GM18861 (cell line): ENCODE results near the gene OTOG.

Experiments used
- ATAC-seq: cut with Tn5 transposase; IDR thresholded peaks from one replicate; pipeline ENCODE4 v1.9.1; 2021; ENCODE audit not compliant: unreplicated experiment

OTOG gene

GRCh38 chr11:17646451-17647145, 99.5 kb downstream of the OTOG start:
- ATAC-seq, result no peak

GRCh38 chr11:17648528-17648927, 101.5 kb downstream of the OTOG start:
- no peak for ATAC-seq

- ATAC-seq, result no peak
Observed at GRCh38 chr11:17649261-17649660, 102.2 kb downstream of the OTOG start.

GRCh38 chr11:17649696-17650095, 102.6 kb downstream of the OTOG start:
- no peak for ATAC-seq

DNA sequence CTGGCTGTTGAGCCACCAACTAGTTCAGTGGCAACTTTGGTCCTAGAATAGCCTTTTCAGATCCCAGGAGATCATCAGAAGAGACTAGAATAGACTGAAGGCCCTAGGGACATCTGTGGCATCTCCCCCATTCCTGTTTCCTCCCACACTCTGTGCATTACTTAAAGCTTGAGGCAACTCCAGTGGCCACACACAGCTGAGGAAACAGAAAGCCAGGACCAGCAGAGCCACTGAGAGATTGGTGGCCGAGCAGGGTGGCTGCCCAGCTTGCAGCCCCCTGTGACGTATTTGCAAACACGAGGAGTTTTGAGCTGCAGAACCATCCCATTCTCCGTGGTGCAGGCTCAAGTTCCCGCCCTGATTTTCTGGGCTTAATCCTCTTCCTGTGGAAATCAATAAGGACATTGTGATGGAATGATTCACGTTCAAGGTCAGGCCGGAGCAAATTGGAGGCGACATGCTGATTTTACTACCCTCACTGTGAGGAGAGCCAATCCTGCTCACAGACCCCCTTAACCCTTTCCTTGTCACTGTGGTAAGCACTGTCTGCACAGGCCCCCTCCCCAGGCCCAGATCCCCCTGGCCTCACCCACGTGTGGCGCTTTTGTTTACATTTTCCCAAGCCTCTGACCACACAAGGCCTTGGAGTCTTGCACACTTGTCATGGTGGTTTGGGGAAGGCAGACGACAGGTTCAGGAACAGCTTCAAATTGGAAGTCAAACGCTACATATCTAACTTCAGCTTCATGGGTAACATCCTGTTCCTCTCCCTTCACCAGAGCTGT, 103.3 kb downstream of the OTOG start:
- ATAC-seq, result no peak

DNA sequence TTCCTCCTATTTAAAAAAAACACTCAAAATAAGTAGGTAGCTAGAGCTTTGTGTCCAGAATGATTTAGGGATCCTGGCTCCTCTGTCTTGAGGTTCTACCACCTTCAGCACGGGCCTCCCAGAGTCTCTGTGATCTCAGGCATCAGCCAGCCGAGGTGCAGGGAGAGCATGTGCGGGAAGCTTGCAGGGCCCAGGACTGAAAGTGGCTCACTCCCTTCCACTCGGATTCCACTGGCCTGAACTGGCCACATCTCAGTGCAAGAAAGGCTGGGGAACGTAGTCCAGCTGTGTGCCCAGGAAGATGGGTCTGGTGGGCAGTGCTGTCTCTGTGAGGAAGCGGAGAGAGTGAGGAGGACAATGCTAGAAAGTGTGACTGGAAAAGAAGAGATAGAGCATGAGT, 104.0 kb downstream of the OTOG start:
- no peak for ATAC-seq

DNA sequence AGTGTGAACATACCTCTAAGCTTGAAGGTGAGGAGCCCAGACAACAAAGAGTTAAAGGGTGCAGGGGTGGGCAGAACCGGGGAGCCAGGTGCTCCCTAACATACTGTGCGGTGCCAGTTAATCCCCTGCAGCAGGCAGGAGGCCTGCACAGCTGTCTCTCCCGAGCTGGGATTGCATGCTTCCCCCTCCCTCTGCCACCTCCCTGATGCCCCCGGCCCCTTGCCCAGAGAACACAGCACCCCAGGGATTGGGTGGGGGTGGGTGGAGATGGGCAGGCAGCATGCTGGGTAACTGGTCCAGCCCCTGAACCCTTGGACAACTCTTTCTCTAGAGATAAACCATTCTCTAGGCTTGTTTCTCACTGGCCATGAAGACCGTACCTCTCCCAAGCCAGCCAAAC, 104.6 kb downstream of the OTOG start:
- no peak for ATAC-seq

DNA sequence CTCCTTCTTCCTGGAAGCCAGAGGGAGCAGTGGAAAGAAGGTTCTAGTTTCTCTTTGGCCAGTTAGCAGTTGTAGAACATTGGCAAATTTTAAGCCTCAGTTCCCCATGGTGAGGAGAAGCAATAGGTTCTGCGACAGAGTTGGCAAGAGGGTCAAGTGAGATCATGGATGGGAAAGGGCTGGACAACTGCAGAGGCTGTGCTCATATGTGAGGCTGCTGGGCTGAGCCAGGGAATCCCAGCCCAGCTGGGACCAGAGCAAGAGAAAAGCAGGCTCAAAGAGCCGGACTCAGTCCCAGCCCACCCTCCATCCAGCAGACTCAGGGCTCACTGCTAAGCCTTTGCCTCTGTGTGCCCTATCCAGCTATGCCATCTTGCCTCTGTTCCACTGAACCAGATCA, 105.5 kb downstream of the OTOG start:
- ATAC-seq, result no peak

- ATAC-seq, result no peak
Observed at GRCh38 chr11:17653611-17654010, 106.6 kb downstream of the OTOG start.

- ATAC-seq, result no peak
Observed at GRCh38 chr11:17655682-17656081, 108.6 kb downstream of the OTOG start.

DNA sequence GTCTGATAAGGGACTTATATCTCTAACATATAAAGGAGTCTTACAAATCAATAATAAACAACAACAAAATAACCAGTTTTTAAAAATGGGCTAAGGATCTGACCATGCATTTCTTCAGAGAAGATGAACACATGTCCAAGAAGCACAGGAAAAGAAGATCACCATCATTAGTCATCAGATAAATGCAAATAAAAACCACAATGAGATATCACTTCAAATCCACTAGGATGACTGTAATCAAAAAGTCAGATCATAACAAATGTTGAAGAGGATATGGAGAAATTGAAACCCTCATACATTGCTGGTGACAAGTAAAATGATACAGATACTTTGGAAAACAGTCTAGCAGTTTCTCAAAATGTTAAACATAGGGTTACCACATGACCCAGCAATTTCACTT, 111.2 kb downstream of the OTOG start:
- ATAC-seq, result no peak

DNA sequence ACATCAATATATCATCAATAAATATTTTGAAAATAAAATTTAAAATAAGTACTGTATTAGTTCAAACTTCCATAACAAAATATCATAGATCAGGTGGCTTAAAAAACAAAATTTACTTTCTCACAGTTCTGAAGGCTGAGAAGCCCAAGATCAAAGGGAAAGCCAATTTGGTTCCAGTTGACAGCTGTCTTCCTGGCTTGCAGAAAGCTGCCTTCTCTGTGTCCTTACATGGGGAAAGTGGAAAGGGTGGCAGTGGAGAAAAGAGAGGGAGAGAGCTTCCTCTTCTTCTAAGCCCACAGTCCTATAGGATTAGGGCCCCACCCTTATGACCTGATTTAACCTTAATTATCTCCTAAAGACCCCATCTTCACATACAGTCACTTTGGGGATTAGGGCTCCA, 121.1 kb downstream of the OTOG start:
- ATAC-seq, result no peak

DNA sequence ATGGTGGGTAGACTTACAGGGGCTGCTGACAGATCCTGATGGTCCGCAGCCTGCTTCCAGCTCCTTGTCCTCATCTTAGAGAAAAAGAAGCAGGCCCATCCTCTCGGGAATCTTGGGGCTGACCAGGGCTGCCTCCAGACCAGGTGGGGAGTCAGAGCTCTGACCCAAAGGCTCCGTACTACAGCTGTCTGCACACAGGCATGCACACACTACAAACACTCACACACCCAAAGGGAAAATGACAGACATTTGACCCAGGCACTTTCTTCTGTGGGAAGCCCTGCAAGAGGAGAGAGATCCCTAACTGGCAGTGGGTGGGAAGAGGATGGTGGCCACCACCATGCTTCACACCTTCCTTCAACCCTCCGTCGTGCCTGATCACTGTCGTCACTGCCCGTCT, 125.4 kb downstream of the OTOG start:
- ATAC-seq, result no peak

DNA sequence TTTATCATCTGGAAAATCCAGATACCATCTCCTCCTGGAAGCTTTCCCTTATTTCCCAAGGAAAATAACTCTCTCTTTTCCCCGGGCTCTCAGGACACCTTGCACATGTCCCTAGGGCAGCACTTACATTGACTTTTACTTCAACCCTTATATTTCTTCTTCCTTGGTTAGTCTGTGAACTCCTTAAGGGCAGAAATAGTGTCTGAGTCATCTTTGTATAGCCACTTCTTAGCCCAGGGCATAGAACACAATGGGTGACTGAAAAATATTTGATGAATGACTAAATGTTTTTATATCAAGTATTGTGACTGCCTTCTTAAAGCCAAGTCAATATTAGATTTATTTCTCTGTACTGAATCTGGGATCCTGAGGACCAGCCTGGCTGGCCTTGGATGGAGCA, 126.9 kb downstream of the OTOG start:
- no peak for ATAC-seq

DNA sequence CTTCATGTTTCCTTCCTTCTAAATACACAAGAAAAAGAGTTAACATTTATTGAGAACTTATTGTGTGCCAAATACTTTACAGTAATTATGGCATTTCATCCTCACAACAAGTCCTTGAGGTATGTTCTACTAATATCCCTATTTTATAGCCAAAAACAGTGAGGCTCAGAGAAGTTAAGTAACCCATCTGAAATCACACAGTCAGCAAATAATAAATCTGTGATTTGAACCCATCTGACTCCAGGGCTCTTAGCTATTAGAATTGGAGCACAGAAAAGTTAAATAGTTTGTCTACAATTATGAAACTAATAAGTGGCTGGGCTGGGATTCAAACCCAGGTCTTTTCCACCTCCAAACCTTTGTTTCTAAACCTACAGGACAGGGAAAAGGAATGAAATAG, 135.8 kb downstream of the OTOG start:
- no peak for ATAC-seq

DNA sequence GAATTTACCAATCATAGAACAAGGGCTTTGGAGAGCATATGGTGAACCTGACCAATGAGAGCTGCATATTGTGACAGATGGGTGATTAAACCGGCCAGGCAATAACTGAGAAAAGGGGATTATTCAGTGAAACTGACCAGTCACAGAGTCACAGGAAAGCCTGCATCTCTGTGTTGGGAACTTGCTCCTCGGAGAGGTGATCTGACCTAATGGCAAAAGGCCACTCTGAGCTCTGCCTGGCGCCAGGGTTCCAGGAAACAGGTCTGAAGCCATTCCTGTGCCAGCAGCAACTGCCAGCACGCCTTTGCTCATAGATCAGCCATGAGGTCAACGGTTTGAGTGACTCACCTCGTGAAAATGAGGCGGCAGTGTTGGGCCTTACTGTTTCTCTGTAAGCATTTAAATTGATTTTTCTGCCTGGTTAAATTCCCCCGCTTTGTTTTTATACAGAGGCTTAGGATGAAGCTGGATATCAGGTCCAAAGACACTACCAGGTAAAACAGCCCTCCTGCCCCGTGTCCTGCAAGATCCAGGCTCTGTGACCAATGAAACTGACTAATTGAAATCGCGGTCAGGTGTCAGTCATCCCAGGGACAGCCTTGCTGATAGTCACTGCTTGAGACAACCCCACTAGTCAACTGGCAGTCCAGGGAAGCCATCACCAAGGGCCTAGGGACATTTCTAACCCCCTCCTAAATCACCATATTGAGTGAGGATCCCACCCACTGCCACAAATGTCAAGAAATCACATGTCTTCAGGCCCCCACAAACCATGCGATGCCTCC, 136.5 kb downstream of the OTOG start:
- ATAC-seq, result no peak

DNA sequence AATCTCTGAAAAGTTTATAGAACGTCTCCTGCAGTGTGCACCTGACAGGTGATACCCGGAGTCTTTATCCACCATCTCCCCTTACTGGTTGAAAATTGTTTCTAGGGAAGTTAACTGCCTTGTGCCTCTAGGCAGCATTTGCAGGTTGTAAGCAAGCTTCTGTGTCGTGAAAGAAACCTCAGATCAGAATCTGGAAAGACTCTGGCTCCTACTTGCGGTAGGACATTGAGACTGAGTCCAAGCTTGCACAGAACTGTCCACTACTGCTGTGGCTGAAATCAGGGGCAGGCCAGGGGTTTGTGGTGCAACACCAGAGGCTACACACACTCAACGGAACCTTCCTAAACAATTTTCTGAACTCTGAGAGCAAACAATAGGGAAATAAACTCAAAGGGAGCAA, 137.5 kb downstream of the OTOG start:
- no peak for ATAC-seq

DNA sequence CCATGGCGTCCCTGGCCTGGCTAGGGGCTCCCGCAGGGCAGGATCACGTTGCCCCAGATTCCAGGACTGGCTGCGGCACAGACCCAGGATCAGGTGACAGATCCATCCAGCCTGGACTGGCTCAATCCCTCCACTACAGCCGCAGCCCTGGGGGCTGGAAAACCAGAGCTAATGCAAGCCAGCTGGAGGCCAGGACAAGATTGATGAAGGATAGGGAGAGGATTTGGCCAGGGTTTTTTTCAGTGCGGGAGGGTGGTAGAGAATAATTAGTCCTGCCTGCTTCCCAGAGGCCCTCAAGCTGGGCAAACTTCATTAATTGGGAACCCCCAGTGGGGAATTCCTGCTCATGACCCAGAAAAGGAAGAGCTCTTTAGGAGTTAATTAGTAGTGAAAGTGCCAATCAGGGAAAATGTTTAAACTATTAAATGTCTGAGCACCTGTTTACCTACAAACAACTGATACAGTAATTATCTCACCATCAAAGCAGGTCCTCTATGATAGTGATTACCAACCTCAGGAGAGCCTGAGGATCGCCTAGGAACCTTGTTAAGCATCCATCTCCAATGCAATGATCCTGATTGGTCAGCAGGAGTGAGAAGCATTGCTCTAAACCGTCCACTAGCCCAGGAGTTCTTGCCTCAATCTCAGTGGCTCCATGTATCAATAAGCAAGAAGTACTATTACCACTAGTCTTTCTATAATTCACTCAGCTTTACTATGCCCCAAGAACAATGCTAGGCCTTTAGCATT, 139.3 kb downstream of the OTOG start:
- no peak for ATAC-seq

- ATAC-seq, result no peak
Observed at GRCh38 chr11:17687946-17688670, 141.0 kb downstream of the OTOG start.

- no peak for ATAC-seq
Observed at GRCh38 chr11:17691550-17691949, 144.5 kb downstream of the OTOG start.

DNA sequence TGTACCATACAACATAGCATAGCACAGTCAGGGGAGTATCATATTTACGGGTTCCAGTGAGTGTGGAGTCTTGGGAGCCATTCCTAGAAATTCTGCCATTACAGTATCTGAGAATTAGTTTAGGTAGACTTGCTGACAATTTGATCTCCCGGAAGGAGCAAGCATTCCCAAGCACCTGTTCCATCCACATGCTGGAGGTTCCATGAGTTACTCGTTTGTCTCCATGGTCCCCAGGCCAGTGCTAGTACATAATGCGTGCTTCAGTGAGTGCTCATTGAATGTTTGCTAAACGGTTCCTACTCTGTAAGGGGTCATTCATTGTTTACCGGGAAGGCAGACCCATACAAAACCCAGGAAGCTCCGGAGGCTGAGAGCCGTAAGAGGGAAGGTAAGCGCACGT, 144.9 kb downstream of the OTOG start:
- no peak for ATAC-seq
